ENCODE measurements around the gene TMEM116. TPM values are rescaled to one million over a fixed set of nuclear protein-coding genes. Genes with fewer than 3 reads are reported as not detected.
A peak's percentile ranks its signal among the peaks of the same experiment; 100 is the strongest.
"Not testable (repeated sequence)": the region's sequence is repeated elsewhere in the genome, so short reads cannot be mapped to it uniquely, and the experiment has no call there.

Gene TMEM116
- polyA plus RNA-seq, 2 donors: 3.3 to 4.2 TPM

DNA sequence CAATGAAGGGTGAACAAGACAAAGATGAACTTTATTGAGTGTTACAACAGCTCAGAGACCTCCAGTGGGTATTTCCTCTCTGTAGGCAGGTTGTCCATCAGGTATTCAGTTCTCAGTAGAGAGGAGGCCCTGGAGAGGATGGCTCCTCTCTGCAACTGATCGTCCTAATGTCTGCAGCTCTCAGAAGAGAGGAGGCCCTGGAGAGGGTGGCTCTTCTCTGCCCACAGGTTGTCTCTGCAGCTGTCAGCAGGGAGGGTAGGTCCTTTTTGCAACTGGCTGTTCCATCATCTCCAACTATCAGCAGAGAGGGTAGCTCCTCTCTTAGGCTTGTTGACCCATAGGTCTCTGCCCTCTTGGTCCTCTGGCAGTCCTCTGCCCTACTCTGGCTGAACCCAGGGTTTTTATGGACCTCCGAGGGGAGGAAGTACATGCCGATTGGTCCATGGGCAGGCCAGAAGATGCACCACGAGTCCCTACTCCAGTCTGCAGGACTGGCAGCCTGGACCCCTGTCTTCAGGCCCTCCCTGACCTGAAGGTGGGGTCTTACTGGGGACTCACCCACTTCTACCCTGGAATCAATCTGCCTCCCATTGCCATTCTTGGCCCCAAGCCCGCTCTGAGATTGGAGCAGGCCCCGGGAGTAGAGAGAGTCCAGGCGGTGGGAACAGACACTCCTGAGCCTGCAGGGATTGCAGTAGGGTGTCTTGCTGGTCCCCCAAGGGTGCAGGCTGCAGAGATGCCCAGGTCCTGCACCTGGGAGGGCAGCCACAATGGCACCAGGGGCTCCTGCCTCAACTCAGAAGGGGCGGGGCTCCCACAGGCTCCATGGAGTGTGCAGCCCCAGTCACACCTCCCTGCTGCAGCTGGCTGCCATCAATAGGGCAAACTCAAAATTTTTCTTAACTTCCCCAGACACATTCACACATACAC is 2.3 kb downstream of the TMEM116 start:
- H3K36me3 ChIP-seq (ENCODE audit: control insufficient read depth in 2 of 2, insufficient read depth in 2 of 2, low read length in 1 of 2): peaks cover 0 to 2% of the 10 kb centered on the region in 2 donors
- H3K9me3 ChIP-seq (ENCODE audit: control insufficient read depth in 2 of 2, insufficient read depth in 1 of 2, low read depth in 1 of 2, low read length in 1 of 2): no peaks in the 10 kb centered on the region
- no peak overlapping the region for H3K27ac ChIP-seq (ENCODE audit: low read depth in 2 of 2, low read length in 1 of 2)
- no peaks in the 10 kb centered on the region for H3K27me3 ChIP-seq (ENCODE audit: control insufficient read depth in 1 of 2, insufficient read depth in 2 of 2, low read length in 2 of 2)
- H3K4me3 ChIP-seq (ENCODE audit: low read depth in 1 of 2, low read length in 2 of 2): no peak overlapping the region
- 92 to 95% methylated on average over 8 of the region's 8 CpGs for WGBS, 2 donors
- H3K4me1 ChIP-seq (ENCODE audit: control insufficient read depth in 2 of 2, insufficient read depth in 2 of 2, low read length in 1 of 2): peaks cover 0 to 4% of the 10 kb centered on the region in 2 donors

DNA sequence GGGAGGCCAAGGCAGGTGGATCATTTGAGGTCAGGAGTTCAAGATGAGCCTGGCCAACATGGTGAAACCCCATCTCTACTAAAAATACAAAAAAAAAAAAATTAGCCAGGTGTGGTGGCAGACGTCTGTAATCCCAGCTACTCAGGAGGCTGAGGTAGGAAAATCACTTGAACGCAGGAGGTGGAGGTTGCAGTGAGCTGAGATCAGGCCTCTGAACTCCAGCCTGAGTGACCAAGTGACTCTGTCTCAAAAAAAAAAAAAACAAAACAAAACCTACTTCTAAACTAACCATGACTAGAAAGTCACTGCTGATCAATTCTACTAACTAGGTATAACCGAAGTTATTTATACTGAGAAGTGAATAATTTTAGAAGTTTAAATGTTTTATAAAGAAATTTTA is 3.4 kb downstream of the TMEM116 start:
- not testable (repeated sequence) for H3K36me3 ChIP-seq (ENCODE audit: control insufficient read depth in 2 of 2, insufficient read depth in 2 of 2, low read length in 1 of 2); H3K4me1 ChIP-seq (ENCODE audit: control insufficient read depth in 2 of 2, insufficient read depth in 2 of 2, low read length in 1 of 2); H3K9me3 ChIP-seq (ENCODE audit: control insufficient read depth in 2 of 2, insufficient read depth in 1 of 2, low read depth in 1 of 2, low read length in 1 of 2); H3K27ac ChIP-seq (ENCODE audit: low read depth in 2 of 2, low read length in 1 of 2); H3K4me3 ChIP-seq (ENCODE audit: low read depth in 1 of 2, low read length in 2 of 2); H3K27me3 ChIP-seq (ENCODE audit: control insufficient read depth in 1 of 2, insufficient read depth in 2 of 2, low read length in 2 of 2)
- WGBS, 2 donors: 79% methylated on average over 3 of the region's 3 CpGs

DNA sequence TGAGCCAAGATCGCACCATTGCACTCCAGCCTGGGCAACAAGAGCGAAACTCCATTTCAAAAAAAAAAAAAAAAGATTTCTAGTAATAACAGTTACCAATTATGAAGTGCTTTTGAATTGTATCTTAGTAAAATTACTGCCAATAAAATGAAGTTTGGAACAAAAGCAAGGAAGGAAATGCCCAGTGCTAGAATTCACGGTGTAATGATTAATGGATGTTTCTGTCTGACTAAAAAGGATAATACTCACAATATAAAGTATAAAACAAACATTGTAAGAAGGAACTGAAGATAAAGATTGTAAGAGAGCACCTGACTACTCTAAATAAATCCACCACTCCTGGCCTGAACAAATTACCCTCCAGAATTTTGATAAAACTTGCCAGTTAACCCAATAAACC is 4.0 kb downstream of the TMEM116 start:
- Histone ChIP-seq H3K36me3 (ENCODE audit: control insufficient read depth in 2 of 2, insufficient read depth in 2 of 2, low read length in 1 of 2) (peaks cover 0 to 2% of the 10 kb centered on the region in 2 donors), H3K4me1 (ENCODE audit: control insufficient read depth in 2 of 2, insufficient read depth in 2 of 2, low read length in 1 of 2) (peaks cover 0 to 4% of the 10 kb centered on the region in 2 donors), H3K27ac (ENCODE audit: low read depth in 2 of 2, low read length in 1 of 2) (no peak overlapping the region), H3K27me3 (ENCODE audit: control insufficient read depth in 1 of 2, insufficient read depth in 2 of 2, low read length in 2 of 2) (no peaks in the 10 kb centered on the region), H3K9me3 (ENCODE audit: control insufficient read depth in 2 of 2, insufficient read depth in 1 of 2, low read depth in 1 of 2, low read length in 1 of 2) (no peaks in the 10 kb centered on the region), H3K4me3 (ENCODE audit: low read depth in 1 of 2, low read length in 2 of 2) (no peak overlapping the region)
- 50 to 56% methylated on average over 3 of the region's 3 CpGs for WGBS, 2 donors

DNA sequence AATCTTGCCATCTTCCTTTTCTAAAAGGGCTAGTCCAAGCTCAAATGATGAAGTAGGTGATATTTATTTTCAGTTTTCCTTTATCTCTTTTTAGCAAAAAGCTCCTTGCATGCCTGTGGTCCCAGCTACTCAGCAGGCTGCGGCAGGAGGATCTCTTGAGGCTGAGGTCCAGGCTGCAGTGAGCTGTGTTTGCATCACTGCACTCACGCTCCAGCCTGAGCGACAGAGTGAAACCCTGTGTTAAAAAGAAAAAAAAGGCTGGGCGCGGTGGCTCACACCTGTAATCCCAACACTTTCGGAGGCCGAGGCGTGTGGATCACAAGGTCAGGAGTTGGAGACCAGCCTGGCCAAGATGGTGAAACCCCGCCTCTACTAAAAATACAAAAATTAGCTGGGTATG is 5.0 kb downstream of the TMEM116 start:
- no peak overlapping the region for H3K4me3 ChIP-seq (ENCODE audit: low read depth in 1 of 2, low read length in 2 of 2)
- no peaks in the 10 kb centered on the region for H3K9me3 ChIP-seq (ENCODE audit: control insufficient read depth in 2 of 2, insufficient read depth in 1 of 2, low read depth in 1 of 2, low read length in 1 of 2)
- H3K36me3 ChIP-seq (ENCODE audit: control insufficient read depth in 2 of 2, insufficient read depth in 2 of 2, low read length in 1 of 2): peaks cover 0 to 2% of the 10 kb centered on the region in 2 donors
- H3K27me3 ChIP-seq (ENCODE audit: control insufficient read depth in 1 of 2, insufficient read depth in 2 of 2, low read length in 2 of 2): no peaks in the 10 kb centered on the region
- H3K27ac ChIP-seq (ENCODE audit: low read depth in 2 of 2, low read length in 1 of 2): no peak overlapping the region
- WGBS, 2 donors: 90 to 94% methylated on average over 9 of the region's 9 CpGs
- H3K4me1 ChIP-seq (ENCODE audit: control insufficient read depth in 2 of 2, insufficient read depth in 2 of 2, low read length in 1 of 2): peaks cover 0 to 4% of the 10 kb centered on the region in 2 donors

DNA sequence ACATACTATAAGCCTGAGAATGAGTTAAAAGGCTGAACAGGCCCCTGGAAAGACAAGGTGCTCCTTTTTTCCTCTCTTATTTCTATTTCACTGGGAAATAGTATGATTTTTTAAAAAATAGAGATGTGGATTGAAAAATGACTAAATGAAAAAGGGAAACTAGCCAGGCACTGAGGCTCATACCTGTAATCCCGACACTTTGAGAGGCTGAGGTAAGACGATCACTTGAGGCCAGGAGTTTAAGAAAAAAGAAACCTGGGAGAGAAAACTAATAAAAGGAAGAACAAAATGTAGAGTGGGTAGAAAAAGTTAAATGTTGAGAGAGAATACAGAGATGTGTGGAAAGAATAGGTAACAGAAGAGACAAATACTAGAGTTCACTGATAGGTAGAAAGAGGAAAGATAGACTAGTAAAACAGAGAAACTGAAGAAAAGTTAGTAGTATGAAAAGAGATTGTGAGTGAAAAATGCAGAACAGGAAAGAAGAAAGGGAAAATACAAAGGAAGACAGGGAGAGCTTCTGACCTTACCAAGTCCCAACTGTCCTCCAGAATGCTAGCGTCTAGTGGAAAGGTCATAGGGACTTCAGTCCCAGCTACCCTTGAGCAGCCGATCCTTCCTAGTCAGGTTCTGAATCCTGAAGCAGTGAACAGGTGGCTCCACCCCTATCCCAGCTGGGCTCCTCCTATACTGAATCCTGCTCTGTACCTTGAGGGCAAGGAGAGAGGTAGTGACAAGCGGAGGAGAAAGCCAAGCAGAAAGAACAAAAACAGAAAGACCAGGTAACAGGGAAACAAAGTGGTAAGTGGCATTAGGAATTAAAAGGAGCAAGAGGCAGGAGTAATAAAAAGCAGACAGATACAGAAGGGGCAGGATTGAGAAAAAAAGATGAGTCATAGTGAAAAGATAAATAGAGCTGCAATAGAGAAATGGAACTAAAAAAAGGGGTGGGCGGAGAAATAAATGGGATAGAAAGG is 7.3 kb downstream of the TMEM116 start:
- no peaks in the 10 kb centered on the region for H3K36me3 ChIP-seq (ENCODE audit: control insufficient read depth in 2 of 2, insufficient read depth in 2 of 2, low read length in 1 of 2)
- no peak overlapping the region for H3K4me3 ChIP-seq (ENCODE audit: low read depth in 1 of 2, low read length in 2 of 2)
- H3K27me3 ChIP-seq (ENCODE audit: control insufficient read depth in 1 of 2, insufficient read depth in 2 of 2, low read length in 2 of 2): no peaks in the 10 kb centered on the region
- H3K4me1 ChIP-seq (ENCODE audit: control insufficient read depth in 2 of 2, insufficient read depth in 2 of 2, low read length in 1 of 2): peaks cover 0 to 1% of the 10 kb centered on the region in 2 donors
- H3K9me3 ChIP-seq (ENCODE audit: control insufficient read depth in 2 of 2, insufficient read depth in 1 of 2, low read depth in 1 of 2, low read length in 1 of 2): no peaks in the 10 kb centered on the region
- H3K27ac ChIP-seq (ENCODE audit: low read depth in 2 of 2, low read length in 1 of 2): peak overlapping the region in 1 of 2 donors; percentile 24
- WGBS, 2 donors: 53 to 59% methylated on average over 6 of the region's 6 CpGs

DNA sequence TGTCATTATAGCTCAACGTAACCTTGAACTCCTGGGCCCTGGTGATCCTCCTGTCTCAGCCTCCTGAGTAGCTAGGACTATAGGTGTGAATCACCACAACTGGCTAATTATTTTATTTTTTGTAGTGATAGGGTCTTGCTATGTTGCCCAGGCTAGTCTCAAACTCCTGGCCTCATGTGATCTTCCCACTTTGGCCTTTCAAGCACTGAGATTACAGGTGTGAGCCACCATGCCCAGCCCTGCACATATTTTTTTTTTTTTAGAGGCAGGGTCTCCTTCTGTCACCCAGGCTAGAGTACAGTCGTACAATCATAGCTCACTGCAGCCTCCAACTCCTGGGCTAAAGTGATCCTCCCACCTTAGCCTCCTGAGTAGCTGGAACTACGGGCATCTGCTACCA is 8.9 kb downstream of the TMEM116 start:
- Histone ChIP-seq H3K27me3 (ENCODE audit: control insufficient read depth in 1 of 2, insufficient read depth in 2 of 2, low read length in 2 of 2) (no peaks in the 10 kb centered on the region), H3K36me3 (ENCODE audit: control insufficient read depth in 2 of 2, insufficient read depth in 2 of 2, low read length in 1 of 2) (no peaks in the 10 kb centered on the region), H3K9me3 (ENCODE audit: control insufficient read depth in 2 of 2, insufficient read depth in 1 of 2, low read depth in 1 of 2, low read length in 1 of 2) (no peaks in the 10 kb centered on the region), H3K27ac (ENCODE audit: low read depth in 2 of 2, low read length in 1 of 2) (no peak overlapping the region), H3K4me3 (ENCODE audit: low read depth in 1 of 2, low read length in 2 of 2) (no peak overlapping the region), H3K4me1 (ENCODE audit: control insufficient read depth in 2 of 2, insufficient read depth in 2 of 2, low read length in 1 of 2) (no peaks in the 10 kb centered on the region)
- WGBS, 2 donors: 97 to 100% methylated on average over 3 of the region's 3 CpGs

DNA sequence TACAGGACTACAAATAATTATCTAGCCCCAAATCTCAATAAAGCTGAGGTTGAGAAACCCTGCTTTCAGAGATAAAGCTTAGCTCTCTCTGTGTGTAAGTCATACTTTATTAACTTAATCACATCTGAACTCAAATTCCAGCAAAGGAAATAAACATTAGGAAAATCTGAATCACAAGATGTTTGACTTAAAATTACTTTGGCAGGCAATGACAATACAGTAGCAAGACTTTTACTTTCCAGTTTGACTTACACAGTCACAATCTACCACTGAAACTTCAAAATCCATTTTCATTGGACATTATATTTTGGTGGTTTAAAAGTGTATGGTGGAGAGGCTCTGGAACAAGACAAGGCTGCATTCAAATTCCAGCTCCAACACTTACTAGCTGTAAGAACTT is 11.4 kb downstream of the TMEM116 start:
- no peaks in the 10 kb centered on the region for H3K36me3 ChIP-seq (ENCODE audit: control insufficient read depth in 2 of 2, insufficient read depth in 2 of 2, low read length in 1 of 2)
- no peaks in the 10 kb centered on the region for H3K9me3 ChIP-seq (ENCODE audit: control insufficient read depth in 2 of 2, insufficient read depth in 1 of 2, low read depth in 1 of 2, low read length in 1 of 2)
- no peaks in the 10 kb centered on the region for H3K4me1 ChIP-seq (ENCODE audit: control insufficient read depth in 2 of 2, insufficient read depth in 2 of 2, low read length in 1 of 2)
- H3K4me3 ChIP-seq (ENCODE audit: low read depth in 1 of 2, low read length in 2 of 2): no peak overlapping the region
- no peak overlapping the region for H3K27ac ChIP-seq (ENCODE audit: low read depth in 2 of 2, low read length in 1 of 2)
- H3K27me3 ChIP-seq (ENCODE audit: control insufficient read depth in 1 of 2, insufficient read depth in 2 of 2, low read length in 2 of 2): no peaks in the 10 kb centered on the region

DNA sequence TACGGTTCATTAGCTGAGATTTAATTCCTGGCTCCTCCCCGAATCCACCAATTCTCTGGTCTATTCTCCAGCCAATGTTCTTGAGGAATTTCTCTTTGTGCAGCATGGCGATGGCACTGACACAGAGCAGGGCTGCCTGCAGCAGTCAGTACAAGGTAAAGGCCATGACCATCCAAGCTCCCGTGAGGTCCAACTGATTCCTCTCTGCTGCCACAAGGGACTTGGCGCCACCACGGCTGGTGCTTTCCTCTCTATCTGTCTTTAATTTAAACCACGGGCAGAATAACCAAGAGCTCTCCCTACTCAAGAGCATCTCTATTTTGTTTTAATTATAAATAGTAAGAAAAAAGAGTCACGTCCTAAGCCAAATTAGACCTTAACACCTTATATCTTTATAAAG is 12.1 kb downstream of the TMEM116 start:
- H3K27me3 ChIP-seq (ENCODE audit: control insufficient read depth in 1 of 2, insufficient read depth in 2 of 2, low read length in 2 of 2): no peaks in the 10 kb centered on the region
- no peak overlapping the region for H3K4me3 ChIP-seq (ENCODE audit: low read depth in 1 of 2, low read length in 2 of 2)
- no peak overlapping the region for H3K27ac ChIP-seq (ENCODE audit: low read depth in 2 of 2, low read length in 1 of 2)
- H3K9me3 ChIP-seq (ENCODE audit: control insufficient read depth in 2 of 2, insufficient read depth in 1 of 2, low read depth in 1 of 2, low read length in 1 of 2): no peaks in the 10 kb centered on the region
- H3K36me3 ChIP-seq (ENCODE audit: control insufficient read depth in 2 of 2, insufficient read depth in 2 of 2, low read length in 1 of 2): no peaks in the 10 kb centered on the region
- no peaks in the 10 kb centered on the region for H3K4me1 ChIP-seq (ENCODE audit: control insufficient read depth in 2 of 2, insufficient read depth in 2 of 2, low read length in 1 of 2)
- 91 to 92% methylated on average over 8 of the region's 8 CpGs for WGBS, 2 donors

DNA sequence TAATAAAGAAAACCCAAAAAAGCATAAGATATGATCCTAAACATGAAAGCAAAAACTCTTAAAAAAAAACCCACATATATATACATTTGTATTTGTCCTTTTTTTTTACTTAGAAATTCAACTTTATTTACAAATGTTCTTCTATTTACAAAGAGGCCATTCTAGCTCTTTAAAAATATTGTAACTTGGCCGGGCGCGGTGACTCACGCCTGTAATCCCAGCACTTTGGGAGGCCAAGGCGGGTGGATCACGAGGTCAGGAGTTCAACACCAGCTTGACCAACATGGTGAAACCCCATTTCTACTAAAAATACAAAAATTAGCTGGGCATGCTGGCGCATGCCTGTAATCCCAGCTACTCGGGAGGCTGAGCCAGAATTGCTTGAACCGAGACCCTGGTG is 13.8 kb downstream of the TMEM116 start:
- not testable (repeated sequence) for H3K36me3 ChIP-seq (ENCODE audit: control insufficient read depth in 2 of 2, insufficient read depth in 2 of 2, low read length in 1 of 2); H3K4me1 ChIP-seq (ENCODE audit: control insufficient read depth in 2 of 2, insufficient read depth in 2 of 2, low read length in 1 of 2); H3K4me3 ChIP-seq (ENCODE audit: low read depth in 1 of 2, low read length in 2 of 2); H3K27me3 ChIP-seq (ENCODE audit: control insufficient read depth in 1 of 2, insufficient read depth in 2 of 2, low read length in 2 of 2); H3K9me3 ChIP-seq (ENCODE audit: control insufficient read depth in 2 of 2, insufficient read depth in 1 of 2, low read depth in 1 of 2, low read length in 1 of 2); H3K27ac ChIP-seq (ENCODE audit: low read depth in 2 of 2, low read length in 1 of 2)
- 84 to 86% methylated on average over 9 of the region's 9 CpGs for WGBS, 2 donors
